K562 treated with DMSO at 1 percent for 12 hours (cell line): ENCODE results near the gene BUB3. TPM values are rescaled to one million over a fixed set of nuclear protein-coding genes. Genes with fewer than 3 reads are reported as not detected.

ENCODE experiments used
- total RNA-seq: library from RNA; unstranded; fragments of 300-600 nt; gene quantifications from 2 replicates; pipeline ENCODE4 v1.2.3, GENCODE V29; 2022; ENCODE audit not compliant: insufficient read depth

Gene BUB3
- 129 and 179 TPM in 2 replicates for total RNA-seq

GRCh38 chr10:123154092-123154710, at the start of gene BUB3:
BUB3 (plus strand) TSS chr10:123154402; CDS start chr10:123154918, 516 bp downstream.

GRCh38 chr10:123135415-123136141, 18.6 kb upstream of the BUB3 start, which contains the start of gene HMX3:
HMX3 (plus strand) TSS chr10:123135970; CDS start chr10:123136051, 81 bp downstream.

GRCh38 chr10:123147635-123148413, 6.4 kb upstream of the BUB3 start, which contains the start of gene HMX2:
HMX2 (plus strand) TSS chr10:123148136; CDS start chr10:123148379, 243 bp downstream.

Other genes with a start within 250 kb of the BUB3 start
- gene FAM24A, start 243.8 kb upstream of the BUB3 start, total RNA-seq = not detected in 2 replicates
- 2.2 and 5.1 TPM in 2 replicates for gene C10orf88, start 200.2 kb upstream of the BUB3 start, total RNA-seq
- gene PSTK, start 174.0 kb upstream of the BUB3 start, total RNA-seq = 8.7 and 9.7 TPM in 2 replicates
- 1.5 and 7.7 TPM in 2 replicates for gene IKZF5, start 145.6 kb upstream of the BUB3 start, total RNA-seq
- 0.92 and 4.5 TPM in 2 replicates for gene ACADSB, start 145.4 kb upstream of the BUB3 start, total RNA-seq
- 15.6 and 34.9 TPM in 2 replicates for gene HMX3, start 18.4 kb upstream of the BUB3 start, total RNA-seq
- 1.4 and 2.5 TPM in 2 replicates for gene HMX2, start 6.3 kb upstream of the BUB3 start, total RNA-seq